ES-I3 (cell line): ENCODE measurements around the gene ATG7.

Experiments
- H3K36me3 ChIP-seq: 2 replicates; pipeline ENCODE4 v1.6.1; 2013; ENCODE audit warnings: mild to moderate bottlenecking, low read length, control low read depth, moderate library complexity; ENCODE audit not compliant: insufficient read depth
- H3K4me1 ChIP-seq: 2 replicates; pipeline ENCODE4 v1.6.1; 2013; ENCODE audit warnings: mild to moderate bottlenecking, control low read depth, low read length; ENCODE audit not compliant: insufficient read depth
- H3K9ac ChIP-seq: 2 replicates; pipeline ENCODE4 v1.6.1; 2013; ENCODE audit warnings: low read depth, mild to moderate bottlenecking, low read length, moderate library complexity
- H3K9me3 ChIP-seq: 2 replicates; pipeline ENCODE4 v1.6.1; 2013; ENCODE audit warnings: mild to moderate bottlenecking, low read length, moderate library complexity; ENCODE audit not compliant: control insufficient read depth, insufficient read depth

Gene ATG7

DNA sequence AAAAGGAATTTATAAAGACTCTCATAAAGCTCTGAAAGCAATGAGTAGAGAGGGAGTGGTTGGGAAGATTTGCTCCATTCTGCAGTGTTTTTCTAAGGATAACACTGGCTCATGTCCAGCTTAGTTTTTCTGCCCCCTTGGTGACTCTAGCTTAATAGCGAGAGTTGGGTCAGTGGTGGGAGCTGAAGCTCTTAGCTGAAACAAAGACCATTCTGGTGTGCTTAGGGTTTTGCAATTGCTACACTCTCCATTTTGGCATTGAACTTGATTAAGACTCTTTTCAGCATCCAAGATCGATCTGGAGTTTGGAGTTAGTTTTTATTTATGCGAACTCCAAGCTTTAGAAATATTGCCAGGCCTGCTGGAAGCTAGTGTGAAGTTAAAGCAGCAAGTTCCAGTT, 98.0 kb downstream of the ATG7 start:
- H3K9me3 ChIP-seq = no peaks in the 10 kb centered on the region
- H3K36me3 ChIP-seq = peaks cover 3% of the 10 kb centered on the region; the same call in 1 of the 2 replicates
- H3K4me1 ChIP-seq = peaks cover 15% of the 10 kb centered on the region
- no peak overlapping the region for H3K9ac ChIP-seq

DNA sequence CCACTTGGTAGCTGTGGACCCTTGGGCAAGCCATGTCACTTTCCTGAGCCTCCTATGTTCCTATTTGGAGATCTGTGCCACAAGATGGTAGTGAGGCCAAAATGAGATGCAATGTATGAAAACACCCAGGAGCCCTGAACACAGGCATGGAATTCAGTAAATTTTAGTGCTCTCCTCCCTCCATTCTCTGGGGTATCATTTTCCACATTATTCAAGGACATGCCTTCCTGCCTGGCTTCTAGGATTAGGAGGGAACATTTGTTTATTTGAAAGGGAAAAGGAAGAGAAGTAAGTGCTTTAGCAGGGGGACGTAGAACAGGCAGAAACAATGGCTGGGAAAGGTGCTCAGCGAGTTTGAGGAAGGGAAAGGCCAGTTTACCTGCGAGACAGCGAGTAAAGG, 98.8 kb downstream of the ATG7 start:
- H3K36me3 ChIP-seq = no peaks in the 10 kb centered on the region
- H3K4me1 ChIP-seq = peaks cover 15% of the 10 kb centered on the region
- H3K9me3 ChIP-seq = no peaks in the 10 kb centered on the region
- no peak overlapping the region for H3K9ac ChIP-seq

DNA sequence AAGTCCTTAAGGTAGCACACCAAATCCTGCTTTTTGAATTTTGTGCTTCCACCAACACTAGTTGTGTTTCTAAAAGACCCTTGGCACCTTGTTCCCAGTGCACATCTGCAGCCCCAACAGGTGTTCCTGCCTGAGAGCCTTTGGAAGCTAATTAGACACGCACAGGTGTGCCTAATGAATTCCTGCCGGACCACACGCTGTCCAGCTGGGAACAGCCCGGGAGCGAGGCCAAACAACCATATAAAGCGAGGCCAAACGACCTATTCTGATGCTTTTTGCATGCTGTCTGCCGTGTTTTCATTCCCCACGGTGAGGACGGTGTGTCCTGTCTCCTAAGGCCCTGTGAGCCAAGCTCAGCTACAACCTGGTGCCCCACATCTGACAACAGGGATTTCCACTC, 99.5 kb downstream of the ATG7 start:
- no peaks in the 10 kb centered on the region for H3K9me3 ChIP-seq
- H3K4me1 ChIP-seq = peaks cover 8% of the 10 kb centered on the region
- H3K9ac ChIP-seq = no peak overlapping the region
- no peaks in the 10 kb centered on the region for H3K36me3 ChIP-seq

DNA sequence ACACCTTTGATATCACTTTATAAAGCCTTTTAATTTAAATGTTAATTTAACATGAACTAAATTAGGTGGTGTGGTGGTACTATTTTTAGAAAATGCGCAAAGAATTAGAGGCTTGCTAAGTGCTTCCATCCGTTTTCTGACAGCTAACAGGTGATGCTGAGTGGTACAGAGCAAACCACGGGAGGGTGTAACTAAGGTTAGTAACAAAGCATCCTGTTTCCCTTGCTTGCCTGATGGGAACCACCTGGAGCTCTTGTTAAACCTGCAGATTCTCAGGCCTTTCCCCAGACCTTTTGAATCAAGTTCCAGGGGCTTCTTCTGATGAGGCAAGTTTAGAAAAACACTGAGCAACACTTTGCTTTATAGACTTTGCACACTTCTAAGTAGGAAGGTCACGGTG, 101.0 kb downstream of the ATG7 start:
- no peaks in the 10 kb centered on the region for H3K4me1 ChIP-seq
- H3K36me3 ChIP-seq = no peaks in the 10 kb centered on the region
- H3K9me3 ChIP-seq = no peaks in the 10 kb centered on the region
- no peak overlapping the region for H3K9ac ChIP-seq

DNA sequence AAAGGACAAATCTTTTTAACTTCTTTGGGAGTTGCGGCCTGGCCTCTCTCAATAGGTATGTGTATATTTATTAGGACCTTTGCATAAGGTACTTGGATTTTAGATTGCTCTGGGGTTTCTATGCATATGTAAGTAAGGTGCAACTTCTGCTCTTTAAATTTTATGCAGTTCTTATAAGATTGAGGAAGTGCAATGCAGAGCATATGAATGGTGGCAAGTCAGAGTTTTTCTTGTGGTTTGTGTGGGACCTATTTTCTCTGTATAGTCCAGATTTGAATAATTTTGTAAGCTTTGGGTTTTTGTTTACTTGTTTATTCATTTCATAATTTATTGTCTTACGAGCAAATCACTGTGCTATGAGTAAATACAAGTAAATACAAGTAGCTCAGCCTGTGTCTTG, 101.5 kb downstream of the ATG7 start:
- Histone ChIP-seq H3K36me3 (no peaks in the 10 kb centered on the region), H3K9me3 (no peaks in the 10 kb centered on the region), H3K4me1 (no peaks in the 10 kb centered on the region), H3K9ac (no peak overlapping the region)

DNA sequence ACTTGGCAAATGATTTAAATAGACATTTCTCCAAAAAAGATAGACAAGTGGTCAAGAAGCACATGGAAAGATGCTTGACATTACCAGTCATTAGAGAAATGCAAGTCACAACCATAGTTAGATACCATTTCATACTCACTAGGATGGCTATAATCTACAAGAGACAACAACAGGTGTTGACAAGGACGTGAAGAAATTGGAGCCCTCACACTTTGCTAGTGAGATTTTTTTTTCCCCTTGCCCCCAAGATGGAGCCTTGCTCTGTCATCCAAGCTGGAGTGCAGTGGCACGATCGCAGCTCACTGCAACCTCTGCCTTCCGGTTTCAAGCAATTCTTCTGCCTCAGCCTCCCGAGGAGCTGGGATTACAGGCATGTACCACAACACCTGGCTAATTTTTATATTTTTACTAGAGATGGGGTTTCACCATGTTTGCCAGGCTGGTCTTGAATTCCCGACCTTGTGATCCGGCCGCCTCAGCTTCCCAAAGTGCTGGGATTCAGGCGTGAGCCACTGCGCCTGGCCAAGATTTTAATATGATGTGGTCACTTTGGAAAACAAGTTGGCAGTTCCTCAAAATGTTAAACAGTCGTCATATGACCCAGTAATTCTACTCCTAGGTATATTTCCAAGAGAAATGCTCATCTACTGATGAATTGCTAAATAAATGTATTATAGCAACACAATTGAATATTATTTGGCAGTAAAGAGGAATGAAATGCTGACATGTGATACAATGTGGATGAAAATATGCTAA, 103.3 kb downstream of the ATG7 start:
- H3K9me3 ChIP-seq = no peaks in the 10 kb centered on the region
- H3K4me1 ChIP-seq = peaks cover 11% of the 10 kb centered on the region; the same call in 1 of the 2 replicates
- H3K9ac ChIP-seq = no peak overlapping the region

DNA sequence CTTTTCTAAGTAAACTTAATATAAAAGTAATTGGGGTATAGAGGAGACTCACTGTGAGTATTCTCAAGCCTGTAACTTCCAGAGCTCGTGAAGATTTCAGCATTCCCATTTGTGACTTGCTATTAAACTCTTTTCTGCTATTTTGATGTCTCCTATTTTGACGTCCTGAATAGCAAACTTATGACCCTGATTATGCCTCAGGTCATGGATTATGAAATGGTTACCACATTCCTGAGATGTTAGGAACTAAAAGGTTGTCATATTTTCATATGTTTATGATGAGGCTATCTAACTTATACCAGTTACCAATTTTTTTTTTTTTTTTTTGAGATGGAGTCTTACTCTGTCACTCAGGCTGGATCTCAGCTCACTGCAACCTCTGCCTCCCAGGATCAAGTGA, 105.5 kb downstream of the ATG7 start:
- Histone ChIP-seq H3K4me1 (peaks cover 11% of the 10 kb centered on the region; the same call in 1 of the 2 replicates), H3K9ac (no peak overlapping the region), H3K9me3 (no peaks in the 10 kb centered on the region), H3K36me3 (no peaks in the 10 kb centered on the region)

More for the DNA sequence above, 103.3 kb downstream of the ATG7 start:
- H3K36me3 ChIP-seq = no peaks in the 10 kb centered on the region

DNA sequence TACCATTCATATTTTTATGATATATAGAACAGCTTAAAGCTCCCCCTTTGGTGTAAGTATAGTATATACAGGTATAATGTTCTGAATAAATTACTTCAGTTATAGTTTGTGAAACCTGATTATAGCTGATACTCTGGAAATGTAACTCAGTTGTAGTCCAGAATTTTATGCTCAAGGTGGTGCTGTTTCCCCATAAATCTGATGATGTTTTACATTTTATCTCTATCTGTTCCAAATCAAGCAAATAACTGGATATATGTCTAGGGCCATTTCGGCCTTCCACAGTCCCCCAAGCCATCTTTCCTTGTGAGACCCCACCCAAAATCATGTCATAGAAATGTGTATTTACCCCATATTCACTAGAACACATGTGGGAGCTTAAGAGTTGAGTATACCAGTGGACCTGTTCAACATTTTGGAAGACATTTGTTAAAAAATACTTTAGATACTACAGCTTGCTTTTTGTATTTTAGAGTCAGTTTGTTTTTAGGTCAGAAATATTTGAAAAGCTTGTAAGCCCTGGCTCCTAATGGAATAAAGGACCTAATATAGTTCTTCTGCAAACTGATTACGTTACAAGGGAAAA, 107.1 kb downstream of the ATG7 start:
- Histone ChIP-seq H3K9me3 (no peaks in the 10 kb centered on the region), H3K9ac (no peak overlapping the region), H3K4me1 (peaks cover 11% of the 10 kb centered on the region; the same call in 1 of the 2 replicates), H3K36me3 (no peaks in the 10 kb centered on the region)

DNA sequence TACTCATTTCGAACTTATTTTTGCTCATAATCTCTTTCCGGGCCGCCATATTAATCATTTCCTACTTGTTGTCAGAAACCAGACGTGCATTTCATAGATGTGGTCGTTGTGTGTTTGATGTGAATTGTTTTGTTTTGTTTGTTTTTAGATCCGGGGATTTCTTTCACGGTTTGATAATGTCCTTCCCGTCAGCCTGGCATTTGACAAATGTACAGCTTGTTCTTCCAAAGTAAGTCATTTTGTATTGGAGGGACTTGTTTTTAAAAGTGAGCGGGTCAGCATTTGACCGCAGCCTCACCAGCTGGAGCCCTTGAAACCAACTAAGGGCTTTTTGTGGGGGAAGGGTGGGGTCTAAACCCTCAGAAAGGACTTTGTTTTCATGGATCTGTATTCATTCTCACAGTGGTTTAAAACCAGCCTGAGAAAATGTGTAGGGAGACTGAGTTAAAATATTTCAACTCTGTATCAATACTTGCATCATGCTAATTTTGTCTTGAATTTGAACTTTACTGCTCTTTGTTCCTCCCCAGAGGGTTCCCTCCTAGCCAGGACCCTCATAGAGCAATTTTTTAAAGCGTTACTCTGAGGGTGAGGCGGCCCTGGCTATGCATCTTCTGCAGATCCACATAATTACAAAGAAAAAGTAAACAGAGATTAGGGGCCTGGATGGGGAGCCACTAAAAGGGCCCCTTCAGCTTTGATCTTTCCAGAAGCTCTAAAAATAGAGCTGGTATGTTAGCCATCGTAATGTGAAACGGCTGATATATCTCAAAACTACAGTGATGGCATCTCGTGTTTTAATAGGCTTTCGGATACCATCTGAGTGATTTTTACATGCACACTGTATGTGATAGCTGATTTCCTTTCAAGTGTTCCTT, 107.9 kb downstream of the ATG7 start:
- Histone ChIP-seq H3K9ac (no peak overlapping the region), H3K4me1 (peaks cover 11% of the 10 kb centered on the region; the same call in 1 of the 2 replicates), H3K36me3 (no peaks in the 10 kb centered on the region), H3K9me3 (no peaks in the 10 kb centered on the region)

DNA sequence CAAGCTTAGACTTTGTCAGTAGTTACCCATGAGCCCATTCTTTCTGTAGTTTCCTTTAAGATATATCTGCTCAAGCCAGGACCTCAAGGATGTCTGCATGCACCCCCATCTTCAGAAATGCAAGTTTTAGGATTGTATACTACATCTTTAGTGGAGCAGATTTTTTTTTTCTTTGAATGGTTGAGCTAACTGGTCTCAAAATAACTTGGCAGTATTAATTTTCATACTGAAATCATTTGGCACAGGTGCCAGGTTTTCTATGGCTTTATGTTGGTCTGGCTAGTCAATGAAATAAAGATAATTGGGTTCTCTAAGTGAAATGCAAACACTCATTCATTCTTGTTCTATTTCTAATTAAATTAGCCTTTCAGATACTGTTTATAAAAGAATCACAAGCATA, 108.9 kb downstream of the ATG7 start:
- Histone ChIP-seq H3K9ac (no peak overlapping the region), H3K9me3 (no peaks in the 10 kb centered on the region), H3K4me1 (peaks cover 18% of the 10 kb centered on the region), H3K36me3 (no peaks in the 10 kb centered on the region)

DNA sequence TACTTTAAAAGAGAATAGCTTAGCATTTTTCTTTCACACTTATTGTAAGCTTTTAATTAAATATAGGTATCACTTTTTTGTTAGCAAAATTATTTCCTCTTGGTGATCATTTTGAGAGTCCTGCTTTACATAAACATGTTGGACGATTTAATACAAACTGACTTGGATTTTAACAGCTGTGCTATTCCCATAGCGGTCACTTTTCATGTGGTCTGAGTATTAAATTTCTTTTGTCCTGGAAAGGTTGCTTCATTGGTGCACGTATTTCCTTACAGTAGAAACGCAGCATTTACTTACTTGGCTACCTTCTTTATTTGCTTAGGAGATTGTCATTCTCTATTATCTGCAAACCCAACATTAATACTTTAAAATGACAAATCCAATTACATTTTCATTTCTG, 109.4 kb downstream of the ATG7 start:
- Histone ChIP-seq H3K9ac (no peak overlapping the region), H3K36me3 (no peaks in the 10 kb centered on the region), H3K9me3 (no peaks in the 10 kb centered on the region), H3K4me1 (peaks cover 18% of the 10 kb centered on the region)

DNA sequence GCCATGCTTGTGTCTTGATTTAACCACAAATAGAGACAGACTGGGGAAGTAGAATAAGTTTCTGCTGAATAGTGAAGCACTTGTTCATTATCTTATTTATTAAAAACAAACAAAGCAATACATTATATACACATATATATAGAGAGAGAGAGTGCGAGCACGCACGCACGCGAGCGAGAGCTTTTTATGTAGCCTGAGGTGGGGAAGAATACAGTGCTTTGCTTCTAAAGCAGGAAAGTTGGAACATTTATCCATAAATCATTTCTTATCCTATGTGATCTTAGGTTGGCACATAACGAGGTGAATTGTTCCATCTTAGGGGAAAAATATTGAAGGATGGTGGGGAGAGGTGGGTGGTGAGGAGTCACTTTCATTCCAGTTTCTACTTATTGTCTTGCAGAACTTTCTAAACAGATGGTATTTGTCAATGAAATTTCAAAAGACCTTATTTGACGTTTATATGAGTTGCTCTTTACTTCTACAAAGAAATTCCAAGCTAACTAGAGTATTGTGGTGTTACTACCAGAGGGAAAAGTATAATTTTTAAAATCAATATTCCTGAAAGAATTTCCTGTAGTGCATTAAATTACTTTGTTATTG, 110.0 kb downstream of the ATG7 start:
- Histone ChIP-seq H3K36me3 (no peaks in the 10 kb centered on the region), H3K9ac (no peak overlapping the region), H3K9me3 (no peaks in the 10 kb centered on the region), H3K4me1 (peaks cover 18% of the 10 kb centered on the region)

DNA sequence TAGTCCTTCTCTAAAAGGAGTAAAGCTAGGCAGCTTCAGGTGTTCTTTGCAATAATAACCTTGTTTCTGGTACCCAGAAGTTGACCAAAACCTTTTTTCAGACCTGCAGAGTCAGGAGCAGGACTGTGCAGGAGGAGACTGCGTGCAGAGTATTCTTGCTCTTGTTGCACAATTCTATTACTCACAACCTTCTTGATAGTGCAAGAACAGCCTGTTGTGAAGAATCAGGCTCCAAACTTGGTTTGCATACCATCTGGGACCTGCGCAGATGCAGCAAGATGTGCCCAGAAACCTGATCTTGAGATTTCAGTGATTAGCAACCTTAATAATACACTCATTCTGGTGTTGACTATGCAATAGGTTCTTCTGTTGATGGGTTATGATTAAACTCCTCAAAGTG, 111.9 kb downstream of the ATG7 start:
- Histone ChIP-seq H3K9ac (no peak overlapping the region), H3K9me3 (no peaks in the 10 kb centered on the region), H3K4me1 (peaks cover 18% of the 10 kb centered on the region), H3K36me3 (no peaks in the 10 kb centered on the region)

DNA sequence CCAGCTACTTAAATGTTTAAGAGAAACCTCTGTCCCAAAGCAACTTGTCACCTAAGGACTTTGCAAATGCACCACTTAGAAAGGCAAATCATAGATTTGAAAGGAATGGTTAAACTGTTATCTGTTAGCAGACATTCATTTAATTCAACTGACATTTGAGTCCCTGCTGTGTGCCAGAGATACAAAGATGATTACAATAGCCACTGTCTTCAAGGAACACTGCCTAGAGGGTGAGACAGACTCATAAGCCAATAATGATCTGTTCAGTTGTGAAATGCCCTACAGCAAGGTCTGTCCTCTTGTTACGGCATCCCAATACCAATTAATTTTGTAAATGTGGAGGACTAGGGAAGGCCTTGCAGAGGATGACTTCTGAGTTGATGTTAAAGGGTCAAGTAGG, 113.1 kb downstream of the ATG7 start:
- Histone ChIP-seq H3K9ac (no peak overlapping the region), H3K9me3 (no peaks in the 10 kb centered on the region), H3K4me1 (peaks cover 10% of the 10 kb centered on the region), H3K36me3 (no peaks in the 10 kb centered on the region)
